Cardiac fibroblast (primary cell): ENCODE results near the gene FNDC8.
A peak's percentile ranks its signal among the peaks of the same experiment; 100 is the strongest.
"Not testable (repeated sequence)": the region's sequence is repeated elsewhere in the genome, so short reads cannot be mapped to it uniquely, and the experiment has no call there.

Source experiments
- DNase-seq, 2 donors: peaks; one replicate each; pipeline versions ENCODE4 v3.0.0 to v3.0.0-alpha.2; 2010; ENCODE audit warnings: low read depth in 2 of 2
- H3K4me3 ChIP-seq, 2 donors: replicated peaks in 1 of 2; 1 replicate in 1 of 2; 2 replicates in 1 of 2; pipeline ENCODE4 v1.5.1; 2011; ENCODE audit warnings: low read depth in 2 of 2, low read length in 2 of 2, mild to moderate bottlenecking in 2 of 2, moderate library complexity in 1 of 2
- TF ChIP-seq, protein P1 (sequence below): IDR thresholded peaks from one replicate; pipeline ENCODE4 v1.5.1; 2011; ENCODE audit warnings: low read depth, mild to moderate bottlenecking, low read length, inconsistent platforms

Gene FNDC8

DNA sequence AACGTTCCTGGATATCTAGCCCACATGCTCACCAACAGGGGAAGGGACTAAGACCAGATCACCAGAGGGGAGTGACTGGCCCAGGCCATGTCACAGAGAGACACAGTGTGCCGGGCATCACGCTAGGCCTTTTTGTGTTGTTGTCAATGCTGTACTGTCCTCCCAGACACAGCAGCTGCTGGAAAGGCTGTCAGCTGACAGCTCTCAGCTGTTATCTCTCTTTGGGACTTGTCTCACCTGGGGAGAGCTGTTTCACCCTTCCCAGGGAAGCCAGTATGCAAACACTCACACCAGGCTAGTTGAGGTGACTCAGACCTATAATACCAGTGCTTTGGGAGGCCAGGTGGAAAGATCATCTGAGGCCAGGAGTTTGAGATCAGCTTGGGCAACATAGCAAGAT lies 45.6 kb downstream of the FNDC8 start:
- TF ChIP-seq, protein P1, sequence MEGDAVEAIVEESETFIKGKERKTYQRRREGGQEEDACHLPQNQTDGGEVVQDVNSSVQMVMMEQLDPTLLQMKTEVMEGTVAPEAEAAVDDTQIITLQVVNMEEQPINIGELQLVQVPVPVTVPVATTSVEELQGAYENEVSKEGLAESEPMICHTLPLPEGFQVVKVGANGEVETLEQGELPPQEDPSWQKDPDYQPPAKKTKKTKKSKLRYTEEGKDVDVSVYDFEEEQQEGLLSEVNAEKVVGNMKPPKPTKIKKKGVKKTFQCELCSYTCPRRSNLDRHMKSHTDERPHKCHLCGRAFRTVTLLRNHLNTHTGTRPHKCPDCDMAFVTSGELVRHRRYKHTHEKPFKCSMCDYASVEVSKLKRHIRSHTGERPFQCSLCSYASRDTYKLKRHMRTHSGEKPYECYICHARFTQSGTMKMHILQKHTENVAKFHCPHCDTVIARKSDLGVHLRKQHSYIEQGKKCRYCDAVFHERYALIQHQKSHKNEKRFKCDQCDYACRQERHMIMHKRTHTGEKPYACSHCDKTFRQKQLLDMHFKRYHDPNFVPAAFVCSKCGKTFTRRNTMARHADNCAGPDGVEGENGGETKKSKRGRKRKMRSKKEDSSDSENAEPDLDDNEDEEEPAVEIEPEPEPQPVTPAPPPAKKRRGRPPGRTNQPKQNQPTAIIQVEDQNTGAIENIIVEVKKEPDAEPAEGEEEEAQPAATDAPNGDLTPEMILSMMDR, result no peak
- H3K4me3 ChIP-seq, result no peak overlapping the region
- DNase-seq, result no peak

DNA sequence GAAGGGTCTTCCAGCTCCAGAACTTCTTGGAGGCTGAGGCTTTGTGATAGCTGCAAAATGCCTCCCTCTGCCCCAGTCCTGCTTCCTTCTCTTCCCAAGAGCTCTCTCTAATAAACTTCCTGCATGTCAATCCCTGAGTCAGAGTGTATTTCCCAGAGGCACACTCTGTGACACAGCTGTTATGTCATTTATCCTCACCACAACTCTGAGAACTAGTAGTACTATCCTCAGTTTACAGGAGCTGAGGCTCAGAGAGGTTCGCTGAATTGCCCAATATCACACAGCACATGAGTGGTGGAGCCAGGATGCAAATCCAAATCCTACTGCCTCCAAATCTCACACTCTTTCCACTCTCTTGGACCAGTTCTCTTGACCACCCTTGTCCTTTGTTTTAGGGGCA lies 46.3 kb downstream of the FNDC8 start:
- TF ChIP-seq, protein P1, result no peak
- no peak overlapping the region for H3K4me3 ChIP-seq
- DNase-seq, result peak in 1 of 2 donors; percentile 59

DNA sequence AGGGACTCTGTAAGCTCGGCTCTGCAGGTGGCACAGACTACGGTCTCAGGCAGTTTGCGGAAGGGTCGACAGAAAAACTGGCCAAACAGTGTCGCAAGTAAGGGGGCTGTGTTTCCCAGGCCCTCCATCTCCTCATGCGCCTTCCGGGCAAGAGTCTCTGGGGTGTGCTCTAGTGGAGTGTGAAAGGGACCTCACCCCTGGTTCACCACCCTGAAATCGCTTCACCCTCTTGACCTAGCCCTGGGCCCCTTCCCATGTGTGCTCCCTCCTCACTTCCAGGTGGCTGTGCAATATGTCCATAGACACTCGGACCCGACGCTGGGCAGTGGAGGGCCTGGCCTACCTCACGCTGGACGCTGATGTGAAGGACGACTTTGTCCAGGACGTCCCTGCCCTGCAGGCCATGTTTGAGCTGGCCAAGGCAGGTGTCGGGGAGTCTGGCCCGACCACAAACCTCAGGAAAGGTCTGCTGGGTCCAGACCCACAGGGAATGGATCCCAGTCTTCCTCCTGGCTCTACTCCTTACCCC lies 48.5 kb downstream of the FNDC8 start:
- TF ChIP-seq, protein P1, result no peak
- no peak overlapping the region for H3K4me3 ChIP-seq
- DNase-seq, result no peak

DNA sequence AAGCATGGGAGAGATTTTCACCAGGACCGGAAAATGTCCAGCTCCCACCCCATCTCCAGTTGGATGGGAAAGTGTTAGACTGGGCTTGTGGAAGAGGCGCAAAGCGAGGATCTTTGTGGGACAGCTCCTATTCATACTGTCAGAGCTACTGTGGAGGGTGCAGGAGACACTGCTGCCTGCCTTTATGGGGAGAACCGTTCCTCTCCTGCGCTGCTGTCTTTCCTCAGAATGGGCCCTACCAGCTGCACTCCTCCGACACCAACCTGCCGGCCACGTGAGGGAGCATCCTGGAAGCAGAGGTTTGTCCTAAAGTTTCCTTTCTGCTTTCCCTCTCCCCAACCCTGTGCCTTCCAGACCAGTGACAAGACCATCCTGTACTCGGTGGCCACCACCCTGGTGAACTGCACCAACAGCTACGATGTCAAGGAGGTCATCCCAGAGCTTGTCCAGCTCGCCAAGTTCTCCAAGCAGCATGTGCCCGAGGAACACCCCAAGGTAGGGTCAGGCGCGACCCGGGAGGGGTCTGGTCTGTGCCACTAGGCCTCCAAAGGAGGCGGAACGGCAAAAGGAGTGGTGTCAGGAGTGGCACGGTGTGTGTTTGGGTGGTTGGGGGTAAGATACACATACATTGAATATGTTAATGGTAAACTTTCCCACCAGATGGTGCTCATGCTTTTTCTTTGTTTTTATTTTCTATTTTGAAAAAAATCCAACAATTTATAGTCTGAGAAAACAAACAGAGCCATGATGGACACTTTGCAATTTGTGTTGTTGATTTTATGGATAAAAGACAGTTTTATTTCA lies 49.8 kb downstream of the FNDC8 start:
- DNase-seq, result peak; percentile 43 to 56
- no peak overlapping the region for H3K4me3 ChIP-seq
- TF ChIP-seq, protein P1, result peak; percentile 14

DNA sequence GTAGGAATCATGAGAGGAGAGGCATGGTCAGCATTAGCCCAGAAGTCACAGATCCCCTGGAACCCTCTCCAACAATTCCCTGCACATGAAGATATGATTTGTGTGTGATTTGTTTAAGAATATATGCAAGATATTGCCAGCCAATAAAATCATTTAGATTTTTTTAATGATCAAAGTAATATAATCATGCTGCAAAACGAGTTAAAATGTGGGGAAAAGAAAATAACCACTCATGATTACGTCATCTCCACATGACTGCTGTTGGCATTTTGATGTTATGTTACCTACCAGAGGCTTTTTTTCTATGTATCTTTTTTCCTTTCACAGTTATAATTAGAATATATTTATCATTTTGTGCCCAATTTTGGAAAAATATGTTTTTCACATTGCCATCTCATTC lies 50.4 kb downstream of the FNDC8 start:
- no peak overlapping the region for H3K4me3 ChIP-seq
- TF ChIP-seq, protein P1, result no peak

DNA sequence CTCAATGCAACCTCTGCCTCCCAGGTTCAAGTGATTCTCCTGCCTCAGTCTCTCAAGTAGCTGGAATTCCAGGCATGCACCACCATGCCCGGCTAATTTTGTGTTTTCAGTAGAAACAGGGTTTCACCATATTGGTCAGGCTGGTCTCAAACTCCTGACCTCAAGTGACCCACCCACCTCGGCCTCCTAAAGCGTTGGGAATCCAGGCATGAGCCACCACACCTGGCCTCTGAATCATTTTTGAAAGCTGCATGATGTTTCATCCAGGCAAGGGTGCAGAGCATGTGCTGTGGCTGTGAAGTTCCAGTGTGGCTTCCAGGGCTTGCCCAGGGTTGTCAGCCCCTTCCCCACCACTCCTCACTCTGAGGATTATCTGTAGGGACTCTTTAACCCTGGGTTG lies 50.9 kb downstream of the FNDC8 start:
- H3K4me3 ChIP-seq, DNase-seq: not testable (repeated sequence)

More for the DNA sequence above, 50.4 kb downstream of the FNDC8 start:
- DNase-seq, result peak; percentile 9 to 43

DNA sequence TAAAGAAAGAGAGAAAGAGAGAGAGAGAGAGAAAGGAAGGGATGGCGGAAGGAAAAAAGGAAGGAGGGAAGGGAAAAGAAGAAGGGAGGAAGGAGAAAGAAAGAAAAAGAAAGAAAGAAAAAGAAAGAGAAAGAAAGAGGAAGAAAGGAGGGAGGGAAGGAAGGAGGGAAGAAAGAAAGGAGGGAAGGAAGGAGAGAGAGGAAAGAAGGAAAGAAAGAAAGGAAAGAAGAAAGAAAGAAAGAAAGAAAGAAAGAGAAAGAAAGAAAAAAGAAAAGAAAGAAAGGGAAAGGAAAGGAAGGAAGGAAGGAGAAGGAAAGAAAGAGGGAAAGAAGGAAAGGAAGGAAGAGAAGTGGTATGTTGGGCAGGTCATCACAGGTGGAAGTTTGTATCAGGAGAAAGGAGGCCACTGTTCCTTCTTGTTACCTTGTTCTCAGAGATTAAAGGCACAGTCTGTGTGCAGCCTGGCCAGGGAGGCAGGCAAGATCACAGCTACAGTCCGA lies 53.5 kb downstream of the FNDC8 start:
- H3K4me3 ChIP-seq, result no peak overlapping the region
- DNase-seq, result no peak
- TF ChIP-seq, protein P1, result no peak
